ENCODE measurements around the gene TPSG1.
"Not testable (repeated sequence)": the region's sequence is repeated elsewhere in the genome, so short reads cannot be mapped to it uniquely, and the experiment has no call there.

The TPSG1 gene

DNA sequence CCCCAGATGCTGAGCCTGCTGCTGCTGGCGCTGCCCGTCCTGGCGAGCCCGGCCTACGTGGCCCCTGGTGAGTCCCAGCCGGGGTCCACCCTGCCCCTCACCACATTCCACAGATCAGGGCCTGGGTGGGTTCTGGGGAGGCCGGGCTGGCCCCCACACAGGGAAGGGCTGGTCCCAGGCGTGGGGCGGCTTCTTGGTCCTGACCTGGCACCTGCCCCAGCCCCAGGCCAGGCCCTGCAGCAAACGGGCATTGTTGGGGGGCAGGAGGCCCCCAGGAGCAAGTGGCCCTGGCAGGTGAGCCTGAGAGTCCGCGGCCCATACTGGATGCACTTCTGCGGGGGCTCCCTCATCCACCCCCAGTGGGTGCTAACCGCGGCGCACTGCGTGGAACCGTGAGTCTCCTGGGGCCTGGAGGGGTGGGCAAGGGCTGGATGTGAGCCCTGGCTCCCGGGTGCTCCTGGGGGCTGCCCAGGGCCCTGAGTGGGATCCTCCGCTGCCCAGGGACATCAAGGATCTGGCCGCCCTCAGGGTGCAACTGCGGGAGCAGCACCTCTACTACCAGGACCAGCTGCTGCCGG lies 31.3 kb upstream of the TPSG1 start:
- DNase-seq: not testable (repeated sequence)

DNA sequence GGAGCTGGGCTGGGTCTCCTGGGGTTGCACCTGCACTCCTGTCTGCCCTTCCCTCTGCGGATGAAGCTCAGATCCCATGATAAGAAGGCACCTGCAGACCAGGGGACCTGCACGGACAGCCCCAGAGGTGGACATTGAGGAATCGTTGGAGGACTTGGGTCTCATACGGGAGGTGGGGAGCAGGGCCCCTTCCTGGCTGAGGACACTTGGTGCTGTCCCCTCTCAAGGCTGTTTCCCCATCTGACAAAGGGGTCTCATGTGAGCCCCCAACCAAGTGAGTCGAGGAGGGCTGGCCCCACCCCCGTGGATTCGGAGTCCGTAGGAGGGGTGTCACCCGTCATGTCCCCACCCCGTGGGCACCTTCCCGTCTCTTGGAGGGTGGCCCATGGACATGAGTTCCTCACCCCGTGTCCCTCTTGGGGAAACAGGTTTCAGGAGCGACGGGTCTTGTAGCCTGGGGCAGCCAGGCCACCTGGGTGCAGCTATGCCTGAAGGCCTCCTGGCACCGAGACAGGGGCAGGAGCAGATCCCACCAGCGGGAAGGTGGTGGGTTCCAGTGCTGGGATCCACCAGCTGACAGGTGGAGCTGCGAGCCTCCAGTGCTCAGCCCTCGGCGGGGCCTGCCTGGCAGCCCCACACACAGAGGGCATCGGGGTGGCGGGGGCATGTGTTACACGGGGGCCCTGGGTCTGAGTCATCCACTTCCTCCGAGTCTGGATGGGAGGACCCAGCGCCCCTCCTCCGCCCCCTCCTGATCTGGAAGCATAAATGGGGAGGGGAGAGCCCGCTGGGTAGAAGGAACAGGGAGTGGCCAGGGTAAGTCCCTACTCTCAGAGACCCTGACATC lies 30.4 kb upstream of the TPSG1 start, which contains the start of gene TPSD1:
TSS of gene TPSD1 (plus strand) at position 794 of the 847 bp plus-strand sequence. CDS start 212 bp downstream, outside the sequence.
- peak; percentile 31 for DNase-seq

DNA sequence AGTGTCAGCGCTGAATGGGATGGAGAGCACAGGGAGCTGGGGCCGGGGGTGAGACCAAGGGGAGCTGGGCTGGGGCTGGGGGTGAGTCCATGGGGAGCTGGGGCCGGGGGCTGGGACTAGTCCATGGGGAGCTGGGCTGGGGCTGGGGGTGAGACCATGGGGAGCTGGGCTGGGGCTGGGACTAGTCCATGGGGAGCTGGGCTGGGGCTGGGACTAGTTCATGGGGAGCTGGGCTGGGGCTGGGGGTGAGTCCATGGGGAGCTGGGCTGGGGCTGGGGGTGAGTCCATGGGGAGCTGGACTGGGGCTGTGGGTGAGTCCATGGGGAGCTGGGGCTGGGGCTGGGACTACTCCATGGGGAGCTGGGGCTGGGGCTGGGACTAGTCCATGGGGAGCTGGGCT lies 29.8 kb upstream of the TPSG1 start:
- DNase-seq: not testable (repeated sequence)

DNA sequence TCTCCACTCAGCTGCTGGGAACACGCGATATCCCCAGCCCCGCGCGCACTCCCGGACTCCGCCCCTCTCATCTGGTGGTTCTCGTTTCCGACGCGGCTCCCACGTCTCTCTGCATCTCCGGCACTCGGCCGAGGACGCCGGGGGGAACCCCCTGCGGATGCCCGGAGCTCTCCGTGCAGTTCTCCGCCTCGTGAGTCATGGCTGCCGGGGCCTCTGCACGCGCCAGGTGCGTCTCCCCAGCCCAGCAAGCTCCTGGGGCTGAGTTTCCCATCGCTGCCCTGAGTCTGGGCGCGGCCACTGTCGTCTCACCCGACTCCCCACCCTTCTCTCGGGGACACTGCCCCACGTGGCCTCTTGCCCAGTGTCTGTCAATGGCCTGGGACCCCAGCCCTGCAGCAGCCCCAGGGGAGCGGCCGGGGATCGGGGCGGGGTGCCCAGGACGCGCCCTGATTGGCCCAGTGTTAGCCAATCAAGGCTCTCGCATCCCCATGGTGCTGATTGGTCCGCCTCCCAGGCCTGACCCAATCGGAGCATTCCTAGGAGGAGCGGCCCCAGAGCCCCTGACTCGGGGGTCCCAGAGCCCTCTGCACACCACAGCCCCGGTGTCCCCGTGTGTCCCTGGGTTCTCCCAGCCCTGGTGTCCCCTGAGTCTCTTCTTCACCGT lies 28.8 kb upstream of the TPSG1 start:
- DNase-seq: not testable (repeated sequence)

DNA sequence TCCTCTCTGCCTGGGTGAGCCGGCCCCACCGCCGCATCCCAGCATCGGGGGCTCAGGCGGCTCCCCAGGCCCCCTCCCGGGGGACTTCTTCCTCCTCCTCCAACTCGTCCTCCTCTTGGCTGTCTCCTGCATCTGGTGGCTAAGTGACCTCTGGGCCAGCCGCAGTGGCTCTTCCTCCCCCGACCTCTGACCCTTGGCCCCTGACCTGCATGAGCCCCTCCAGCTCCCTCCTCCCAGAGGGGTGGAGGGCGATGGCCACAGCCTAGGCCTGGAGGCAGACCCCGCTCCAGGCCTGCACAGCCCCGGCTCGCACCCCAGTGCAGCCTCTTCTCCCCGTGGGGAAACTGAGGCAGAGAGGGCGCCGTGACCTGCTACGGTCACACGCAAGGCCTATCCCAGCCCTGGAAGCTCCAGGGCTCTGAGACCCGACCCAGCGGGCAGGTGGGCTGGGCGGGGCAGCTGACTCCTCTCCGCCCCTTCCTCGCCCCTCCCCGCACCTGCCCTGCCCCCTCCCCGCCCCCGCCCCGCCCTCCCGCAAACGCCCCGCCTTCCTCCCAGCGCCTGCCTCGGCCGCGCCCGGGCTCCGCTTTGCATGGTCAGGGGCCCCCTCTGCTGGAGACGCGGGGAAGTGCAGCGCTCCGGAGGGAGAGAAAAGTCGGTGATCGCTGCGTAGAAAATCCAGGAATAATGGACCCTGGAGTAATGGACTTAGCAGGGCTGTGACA lies 24.1 kb upstream of the TPSG1 start:
- DNase-seq: not testable (repeated sequence)

DNA sequence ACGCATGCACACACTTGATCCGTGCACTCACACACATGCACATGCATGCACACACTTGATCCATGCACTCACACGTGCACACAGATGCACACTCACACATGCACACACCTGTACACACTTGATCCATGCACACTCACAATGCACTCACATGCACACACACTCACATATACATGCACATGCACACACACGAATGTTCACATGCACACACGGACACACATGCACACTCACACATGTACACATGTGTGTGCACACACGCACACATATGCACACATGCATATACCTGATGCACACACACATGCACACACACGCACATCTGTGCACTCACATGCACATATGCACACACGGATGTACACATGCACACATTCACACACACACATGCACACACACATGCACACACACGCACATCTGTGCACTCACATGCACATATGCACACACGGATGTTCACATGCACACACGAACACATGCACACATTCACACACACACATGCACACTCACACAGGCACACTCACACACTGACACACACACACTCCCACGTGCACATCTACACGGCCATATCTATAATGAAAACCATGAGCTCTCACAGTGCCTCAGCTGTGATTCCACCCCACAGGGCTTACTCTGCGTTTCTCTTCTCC lies 23.0 kb upstream of the TPSG1 start:
- DNase-seq: not testable (repeated sequence)

DNA sequence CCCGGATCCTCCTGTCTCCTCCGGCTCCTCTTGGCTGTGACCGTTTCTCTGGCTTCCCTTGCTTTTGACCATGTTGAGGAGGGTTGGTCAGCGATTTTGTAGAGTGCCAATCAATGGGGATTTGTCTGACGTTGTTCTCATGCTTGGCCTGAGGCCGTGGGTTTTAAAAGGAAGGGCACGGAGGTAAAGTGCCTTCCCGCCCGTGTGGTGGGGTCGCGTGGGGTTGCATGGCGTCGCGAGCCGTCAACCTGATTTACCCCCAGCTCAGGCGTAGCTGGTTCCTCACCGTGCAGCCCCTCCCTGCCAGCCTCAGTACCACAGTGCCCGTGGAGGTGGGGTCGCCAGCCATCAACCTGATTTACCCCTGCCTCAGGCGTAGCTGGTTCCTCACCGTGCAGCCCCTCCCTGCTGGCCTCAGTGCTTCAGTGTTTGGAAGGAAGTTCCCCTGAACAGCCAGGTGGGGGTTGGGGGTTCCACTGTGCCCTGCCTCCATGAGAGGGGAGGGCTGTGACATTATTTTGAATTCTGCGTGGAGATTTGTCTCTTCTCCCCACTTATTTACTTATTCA lies 20.5 kb upstream of the TPSG1 start:
- DNase-seq: peak; percentile 64

DNA sequence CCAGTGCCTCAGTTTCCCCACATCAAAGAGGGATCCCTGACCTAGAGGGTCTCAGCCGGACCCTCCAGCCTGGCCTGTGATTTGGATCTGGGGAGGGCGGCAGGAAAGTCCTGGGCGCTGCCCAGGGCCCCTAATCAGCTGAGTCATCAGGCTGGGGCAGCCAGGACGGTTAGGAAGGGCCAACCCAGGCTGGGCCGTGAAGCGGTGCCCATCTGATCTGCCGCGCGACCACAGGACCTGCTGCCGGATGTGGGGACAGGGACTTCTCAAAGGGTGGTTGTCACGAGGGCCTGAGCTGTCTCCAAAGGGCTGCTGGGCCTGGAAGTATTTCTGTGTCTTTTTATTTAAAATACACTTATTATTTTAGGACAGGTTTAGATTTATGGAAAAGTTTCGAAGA lies 19.8 kb upstream of the TPSG1 start:
- peak; percentile 96 for DNase-seq

DNA sequence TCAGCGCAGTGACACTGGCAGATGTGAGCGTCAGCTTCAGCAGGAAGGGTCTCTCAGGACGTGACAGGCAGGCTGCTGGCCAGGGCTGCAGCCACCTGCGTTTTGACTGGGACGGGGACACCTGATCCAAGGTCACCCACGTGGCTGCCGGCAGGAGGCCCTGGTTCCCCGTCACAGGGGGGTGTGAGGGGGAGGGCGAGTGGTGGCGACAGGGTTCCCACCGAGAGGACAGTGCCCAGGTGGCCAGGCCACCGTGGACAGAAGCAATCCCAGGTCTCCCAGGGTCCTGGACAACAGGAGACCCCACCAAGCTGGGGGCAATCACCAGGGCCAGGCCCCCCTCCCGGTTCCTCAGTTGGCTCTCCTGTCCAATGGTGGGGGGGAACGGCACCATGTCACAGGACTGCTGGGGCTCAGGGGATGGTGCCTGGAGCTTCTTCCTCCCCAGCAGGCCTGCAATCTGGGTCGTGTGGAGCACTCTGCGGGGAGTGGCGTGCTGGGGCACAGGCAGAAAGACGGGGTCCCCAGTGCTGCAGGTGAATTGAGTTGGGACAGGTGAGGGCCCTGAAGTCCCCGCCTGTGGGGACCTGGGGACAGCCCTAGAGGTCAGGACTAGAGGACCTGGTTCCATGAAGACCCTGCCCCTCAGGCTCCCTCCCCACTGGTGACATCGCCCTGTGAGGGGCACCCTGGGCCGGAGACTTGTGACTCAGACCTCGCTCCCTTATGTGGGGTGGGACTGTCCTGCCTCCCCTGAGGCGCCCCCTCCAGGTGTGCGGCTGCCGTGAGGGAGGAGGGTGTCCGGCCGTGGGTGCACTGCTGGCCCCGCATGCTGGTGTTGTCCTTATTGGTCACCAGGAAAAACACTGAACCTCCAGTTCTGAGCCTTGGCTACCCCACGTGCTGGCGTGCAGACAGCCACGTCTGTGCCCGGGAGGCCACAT lies 19.1 kb upstream of the TPSG1 start:
- peak; percentile 21 for DNase-seq

DNA sequence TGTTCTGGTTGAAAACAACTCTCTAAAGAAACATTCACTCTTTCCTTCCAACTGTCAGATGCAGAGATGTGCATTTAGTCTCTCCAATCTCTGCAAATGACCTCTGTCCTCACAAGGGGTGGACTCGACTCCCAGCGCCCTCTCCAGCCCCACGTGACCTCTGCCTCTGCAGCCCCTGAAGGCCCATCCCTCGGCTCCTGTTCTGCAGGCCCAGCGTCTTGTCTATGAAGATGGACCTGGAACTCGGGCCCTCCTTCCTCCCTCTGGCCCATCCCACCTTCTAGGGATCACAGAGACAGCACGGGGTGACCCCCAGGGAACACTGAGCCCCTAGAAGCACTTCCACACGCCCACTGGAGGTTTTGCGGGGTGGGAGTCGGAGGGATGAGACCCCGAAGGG lies 18.3 kb upstream of the TPSG1 start:
- DNase-seq: not testable (repeated sequence)

DNA sequence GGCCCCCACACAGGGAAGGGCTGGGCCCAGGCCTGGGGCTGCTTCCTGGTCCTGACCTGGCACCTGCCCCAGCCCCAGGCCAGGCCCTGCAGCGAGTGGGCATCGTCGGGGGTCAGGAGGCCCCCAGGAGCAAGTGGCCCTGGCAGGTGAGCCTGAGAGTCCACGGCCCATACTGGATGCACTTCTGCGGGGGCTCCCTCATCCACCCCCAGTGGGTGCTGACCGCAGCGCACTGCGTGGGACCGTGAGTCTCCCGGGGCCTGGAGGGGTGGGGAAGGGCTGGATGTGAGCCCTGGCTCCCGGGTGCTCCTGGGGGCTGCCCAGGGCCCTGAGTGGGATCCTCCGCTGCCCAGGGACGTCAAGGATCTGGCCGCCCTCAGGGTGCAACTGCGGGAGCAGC lies 16.0 kb upstream of the TPSG1 start:
- DNase-seq: not testable (repeated sequence)

DNA sequence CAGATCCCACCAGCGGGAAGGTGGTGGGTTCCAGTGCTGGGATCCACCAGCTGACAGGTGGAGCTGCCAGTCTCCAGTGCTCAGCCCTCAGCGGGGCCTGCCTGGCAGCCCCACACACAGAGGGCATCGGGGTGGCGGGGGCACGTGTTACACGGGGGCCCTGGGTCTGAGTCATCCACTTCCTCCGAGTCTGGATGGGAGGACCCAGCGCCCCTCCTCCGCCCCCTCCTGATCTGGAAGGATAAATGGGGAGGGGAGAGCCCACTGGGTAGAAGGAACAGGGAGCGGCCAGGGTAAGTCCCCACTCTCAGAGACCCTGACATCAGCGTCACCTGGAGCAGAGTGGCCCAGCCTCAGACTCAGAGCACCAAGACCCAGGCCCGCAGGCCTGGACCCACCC lies 15.4 kb upstream of the TPSG1 start, which contains the start of gene TPSAB1:
TSS of gene TPSAB1 (plus strand) at position 270 of the 400 bp plus-strand sequence. CDS start 234 bp downstream, outside the sequence.
- not testable (repeated sequence) for DNase-seq

DNA sequence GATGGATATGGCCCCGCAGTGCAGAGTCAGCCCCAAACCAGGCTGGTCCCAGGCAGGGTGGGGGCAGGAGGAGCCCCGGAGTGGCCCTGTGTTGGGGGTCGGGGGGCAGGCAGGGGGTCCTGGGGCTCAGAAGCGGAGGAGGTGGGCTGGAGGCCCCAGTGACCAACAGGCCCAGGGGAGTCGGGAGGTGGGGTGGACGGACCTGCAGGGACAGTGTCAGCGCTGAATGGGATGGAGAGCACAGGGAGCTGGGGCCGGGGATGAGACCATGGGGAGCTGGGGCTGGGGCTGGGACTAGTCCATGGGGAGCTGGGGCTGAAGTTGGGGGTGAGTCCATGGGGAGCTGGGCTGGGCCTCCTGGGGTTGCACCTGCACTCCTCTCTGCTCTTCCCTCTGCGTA lies 14.5 kb upstream of the TPSG1 start:
- not testable (repeated sequence) for DNase-seq

DNA sequence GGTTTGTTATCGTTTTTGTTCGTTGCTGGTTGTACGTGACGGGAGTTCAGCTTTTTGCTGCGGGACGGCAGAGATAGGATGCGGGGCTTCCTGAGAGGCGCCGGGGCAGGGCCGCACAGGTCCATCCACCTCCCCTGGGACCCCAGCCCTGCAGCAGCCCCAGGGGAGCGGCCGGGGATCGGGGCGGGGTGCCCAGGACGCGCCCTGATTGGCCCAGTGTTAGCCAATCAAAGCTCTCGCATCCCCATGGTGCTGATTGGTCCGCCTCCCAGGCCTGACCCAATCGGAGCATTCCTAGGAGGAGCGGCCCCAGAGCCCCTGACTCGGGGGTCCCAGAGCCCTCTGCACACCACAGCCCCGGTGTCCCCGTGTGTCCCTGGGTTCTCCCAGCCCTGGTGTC lies 13.8 kb upstream of the TPSG1 start:
- DNase-seq: not testable (repeated sequence)

DNA sequence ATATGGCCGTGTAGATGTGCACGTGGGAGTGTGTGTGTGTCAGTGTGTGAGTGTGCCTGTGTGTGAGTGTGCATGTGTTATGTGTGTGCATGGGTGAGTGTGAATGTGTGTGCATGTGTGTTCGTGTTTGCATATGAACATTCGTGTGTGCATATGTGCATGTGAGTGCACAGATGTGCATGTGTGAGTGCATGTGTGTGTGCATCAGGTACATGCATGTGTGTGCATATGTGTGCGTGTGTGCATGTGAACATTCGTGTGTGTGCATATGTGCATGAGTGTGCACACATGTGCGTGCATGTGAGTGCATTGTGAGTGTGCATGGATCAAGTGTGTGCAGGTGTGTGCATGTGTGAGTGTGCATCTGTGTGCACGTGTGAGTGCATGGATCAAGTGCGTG lies 12.9 kb upstream of the TPSG1 start:
- no peak for DNase-seq

DNA sequence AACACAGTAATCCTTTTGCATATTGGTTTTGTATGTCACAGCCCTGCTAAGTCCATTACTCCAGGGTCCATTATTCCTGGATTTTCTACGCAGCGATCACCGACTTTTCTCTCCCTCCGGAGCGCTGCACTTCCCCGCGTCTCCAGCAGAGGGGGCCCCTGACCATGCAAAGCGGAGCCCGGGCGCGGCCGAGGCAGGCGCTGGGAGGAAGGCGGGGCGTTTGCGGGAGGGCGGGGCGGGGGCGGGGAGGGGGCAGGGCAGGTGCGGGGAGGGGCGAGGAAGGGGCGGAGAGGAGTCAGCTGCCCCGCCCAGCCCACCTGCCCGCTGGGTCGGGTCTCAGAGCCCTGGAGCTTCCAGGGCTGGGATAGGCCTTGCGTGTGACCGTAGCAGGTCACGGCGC lies 11.6 kb upstream of the TPSG1 start:
- not testable (repeated sequence) for DNase-seq

DNA sequence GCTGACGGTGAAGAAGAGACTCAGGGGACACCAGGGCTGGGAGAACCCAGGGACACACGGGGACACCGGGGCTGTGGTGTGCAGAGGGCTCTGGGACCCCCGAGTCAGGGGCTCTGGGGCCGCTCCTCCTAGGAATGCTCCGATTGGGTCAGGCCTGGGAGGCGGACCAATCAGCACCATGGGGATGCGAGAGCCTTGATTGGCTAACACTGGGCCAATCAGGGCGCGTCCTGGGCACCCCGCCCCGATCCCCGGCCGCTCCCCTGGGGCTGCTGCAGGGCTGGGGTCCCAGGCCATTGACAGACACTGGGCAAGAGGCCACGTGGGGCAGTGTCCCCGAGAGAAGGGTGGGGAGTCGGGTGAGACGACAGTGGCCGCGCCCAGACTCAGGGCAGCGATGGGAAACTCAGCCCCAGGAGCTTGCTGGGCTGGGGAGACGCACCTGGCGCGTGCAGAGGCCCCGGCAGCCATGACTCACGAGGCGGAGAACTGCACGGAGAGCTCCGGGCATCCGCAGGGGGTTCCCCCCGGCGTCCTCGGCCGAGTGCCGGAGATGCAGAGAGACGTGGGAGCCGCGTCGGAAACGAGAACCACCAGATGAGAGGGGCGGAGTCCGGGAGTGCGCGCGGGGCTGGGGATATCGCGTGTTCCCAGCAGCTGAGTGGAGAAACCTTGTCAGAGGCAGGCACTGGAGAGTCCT lies 7.1 kb upstream of the TPSG1 start:
- DNase-seq: not testable (repeated sequence)

DNA sequence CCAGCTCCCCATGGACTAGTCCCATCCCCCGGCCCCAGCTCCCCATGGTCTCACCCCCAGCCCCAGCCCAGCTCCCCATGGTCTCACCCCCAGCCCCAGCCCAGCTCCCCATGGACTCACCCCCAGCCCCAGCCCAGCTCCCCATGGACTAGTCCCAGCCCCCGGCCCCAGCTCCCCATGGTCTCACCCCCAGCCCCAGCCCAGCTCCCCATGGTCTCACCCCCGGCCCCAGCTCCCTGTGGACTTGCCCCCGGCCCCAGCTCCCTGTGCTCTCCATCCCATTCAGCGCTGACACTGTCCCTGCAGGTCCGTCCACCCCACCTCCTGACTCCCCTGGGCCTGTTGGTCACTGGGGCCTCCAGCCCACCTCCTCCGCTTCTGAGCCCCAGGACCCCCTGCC lies 6.2 kb upstream of the TPSG1 start:
- not testable (repeated sequence) for DNase-seq

DNA sequence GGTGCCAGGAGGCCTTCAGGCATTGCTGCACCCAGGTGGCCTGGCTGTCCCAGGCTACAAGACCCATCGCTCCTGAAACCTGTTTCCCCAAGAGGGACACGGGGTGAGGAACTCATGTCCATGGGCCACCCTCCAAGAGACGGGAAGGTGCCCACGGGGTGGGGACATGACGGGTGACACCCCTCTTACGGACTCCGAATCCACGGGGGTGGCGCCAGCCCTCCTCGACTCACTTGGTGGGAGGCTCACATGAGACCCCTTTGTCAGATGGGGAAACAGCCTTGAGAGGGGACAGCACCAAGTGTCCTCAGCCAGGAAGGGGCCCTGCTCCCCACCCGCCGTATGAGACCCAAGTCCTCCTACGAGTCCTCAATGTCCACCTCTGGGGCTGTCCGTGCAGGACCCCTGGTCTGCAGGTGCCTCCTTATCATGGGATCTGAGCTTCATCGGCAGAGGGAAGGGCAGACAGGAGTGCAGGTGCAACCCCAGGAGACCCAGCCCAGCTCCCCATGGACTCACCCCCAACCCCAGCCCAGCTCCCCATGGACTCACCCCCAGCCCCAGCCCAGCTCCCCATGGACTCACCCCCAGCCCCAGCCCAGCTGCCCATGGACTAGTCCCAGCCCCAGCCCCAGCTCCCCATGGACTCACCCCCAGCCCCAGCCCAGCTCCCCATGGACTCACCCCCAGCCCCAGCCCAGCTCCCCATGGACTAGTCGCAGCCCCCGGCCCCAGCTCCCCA lies 5.6 kb upstream of the TPSG1 start:
- not testable (repeated sequence) for DNase-seq

Data from hematopoietic multipotent progenitor cell treated with erythropoietin and hydrocortisone succinate and interleukin-3 and kit ligand, for 6 days (in vitro differentiated cells).